Body of pancreas (tissue), 4 donors: ENCODE data around the gene SRMS. TPM values are rescaled to one million over a fixed set of nuclear protein-coding genes. Genes with fewer than 3 reads are reported as not detected.
A peak's percentile ranks its signal among the peaks of the same experiment; 100 is the strongest.

ENCODE experiments used
- ATAC-seq: fragments of 150-250 bp; one replicate; pipeline ENCODE4 v1.9.1; 2016
- DNase-seq, 4 donors: peaks; one replicate each; pipeline ENCODE4 v3.0.0-alpha.2; 2019
- H3K27ac ChIP-seq, 4 donors: fragments of 200-600 bp; sonication (generic); 1 replicate in 3 of 4; 2 replicates in 1 of 4; pipeline versions ENCODE4 v1.5.1 to v1.6.1; 2016 to 2019; ENCODE audit warnings: mild to moderate bottlenecking in 1 of 4, mixed read lengths in 1 of 4, moderate library complexity in 1 of 4
- H3K27me3 ChIP-seq, 2 donors: fragments of 200-600 bp; sonication (generic); one replicate each; pipeline ENCODE4 v1.6.0; 2016; ENCODE audit warnings: mild to moderate bottlenecking in 1 of 2
- H3K36me3 ChIP-seq, 2 donors: fragments of 200-600 bp; sonication (generic); replicated peaks in 1 of 2; 2 replicates each; pipeline ENCODE4 v1.5.1; 2016; ENCODE audit warnings: low read depth in 2 of 2; ENCODE audit not compliant: insufficient read depth in 1 of 2
- H3K4me1 ChIP-seq: fragments of 200-600 bp; sonication (generic); one replicate; pipeline ENCODE4 v1.6.0; 2016
- H3K4me3 ChIP-seq, 2 donors: fragments of 200-600 bp; sonication (generic); 1 replicate in 1 of 2; 2 replicates in 1 of 2; pipeline ENCODE4 v1.5.1; 2016 to 2019
- H3K9me3 ChIP-seq, 3 donors: fragments of 200-600 bp; sonication (generic); 1 replicate in 2 of 3; 2 replicates in 1 of 3; pipeline ENCODE4 v1.5.1; 2016
- POLR2A ChIP-seq, 3 donors: fragments of 450-650 bp; IDR thresholded peaks; one replicate each; pipeline ENCODE4 v1.6.1; 2016; ENCODE audit warnings: antibody characterized with exemption in 3 of 3, mild to moderate bottlenecking in 2 of 3
- WGBS, 2 donors: methylation state at CpG; one replicate each; pipeline ENCODE4 v1.1.5; 2017; 5-methylcytosine and 5-hydroxymethylcytosine counted together
- intact Hi-C: fragments of 100-400 bp; cut with DNase I; formaldehyde crosslinking; loops from one replicate; pipeline ENCODE4 v1.15.1; 2023
- total RNA-seq, 2 donors: library from RNA; depleted of rRNA; stranded (reverse); fragments of >200 nt; gene quantifications; one replicate each; pipeline ENCODE4 v1.1.0, GENCODE V29; 2016
- TF ChIP-seq, protein P1 (sequence below), 7 experiments: fragments of 450-650 bp in 4 of 7; fragments of 200-600 bp in 3 of 7; sonication (generic) in 3 of 7; IDR thresholded peaks; one replicate each; pipeline ENCODE4 v1.5.1; 2016 to 2019; ENCODE audit warnings: antibody characterized with exemption in 7 of 7

The SRMS gene
- total RNA-seq, 2 donors from 2014 or later, result not detected

GRCh38 chr20:63533388-63533787 is 14.2 kb downstream of the SRMS start:
- H3K4me1 ChIP-seq, result peaks cover 26% of the 10 kb centered on the region
- no peaks in the 10 kb centered on the region for H3K9me3 ChIP-seq
- WGBS, 2 donors, result 78 to 81% methylated on average over 9 to 12 of the region's 14 CpGs
- peak overlapping the region in 1 of 4 donors; percentile 36 for H3K27ac ChIP-seq
- no peak overlapping the region for H3K4me3 ChIP-seq
- no peak for DNase-seq
- H3K36me3 ChIP-seq, result no peaks in the 10 kb centered on the region
- TF ChIP-seq, protein P1, sequence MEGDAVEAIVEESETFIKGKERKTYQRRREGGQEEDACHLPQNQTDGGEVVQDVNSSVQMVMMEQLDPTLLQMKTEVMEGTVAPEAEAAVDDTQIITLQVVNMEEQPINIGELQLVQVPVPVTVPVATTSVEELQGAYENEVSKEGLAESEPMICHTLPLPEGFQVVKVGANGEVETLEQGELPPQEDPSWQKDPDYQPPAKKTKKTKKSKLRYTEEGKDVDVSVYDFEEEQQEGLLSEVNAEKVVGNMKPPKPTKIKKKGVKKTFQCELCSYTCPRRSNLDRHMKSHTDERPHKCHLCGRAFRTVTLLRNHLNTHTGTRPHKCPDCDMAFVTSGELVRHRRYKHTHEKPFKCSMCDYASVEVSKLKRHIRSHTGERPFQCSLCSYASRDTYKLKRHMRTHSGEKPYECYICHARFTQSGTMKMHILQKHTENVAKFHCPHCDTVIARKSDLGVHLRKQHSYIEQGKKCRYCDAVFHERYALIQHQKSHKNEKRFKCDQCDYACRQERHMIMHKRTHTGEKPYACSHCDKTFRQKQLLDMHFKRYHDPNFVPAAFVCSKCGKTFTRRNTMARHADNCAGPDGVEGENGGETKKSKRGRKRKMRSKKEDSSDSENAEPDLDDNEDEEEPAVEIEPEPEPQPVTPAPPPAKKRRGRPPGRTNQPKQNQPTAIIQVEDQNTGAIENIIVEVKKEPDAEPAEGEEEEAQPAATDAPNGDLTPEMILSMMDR (IDR thresholded peaks at IDR 0.05), result no peak
- TF ChIP-seq POLR2A (IDR thresholded peaks at IDR 0.05), result no peak
- intact Hi-C loops, result loop anchor here (10.0 kb wide), 1 partner anchor 321 kb away; no protein-coding TSS in a partner anchor
- no peaks in the 10 kb centered on the region for H3K27me3 ChIP-seq
- no peak for ATAC-seq

DNA sequence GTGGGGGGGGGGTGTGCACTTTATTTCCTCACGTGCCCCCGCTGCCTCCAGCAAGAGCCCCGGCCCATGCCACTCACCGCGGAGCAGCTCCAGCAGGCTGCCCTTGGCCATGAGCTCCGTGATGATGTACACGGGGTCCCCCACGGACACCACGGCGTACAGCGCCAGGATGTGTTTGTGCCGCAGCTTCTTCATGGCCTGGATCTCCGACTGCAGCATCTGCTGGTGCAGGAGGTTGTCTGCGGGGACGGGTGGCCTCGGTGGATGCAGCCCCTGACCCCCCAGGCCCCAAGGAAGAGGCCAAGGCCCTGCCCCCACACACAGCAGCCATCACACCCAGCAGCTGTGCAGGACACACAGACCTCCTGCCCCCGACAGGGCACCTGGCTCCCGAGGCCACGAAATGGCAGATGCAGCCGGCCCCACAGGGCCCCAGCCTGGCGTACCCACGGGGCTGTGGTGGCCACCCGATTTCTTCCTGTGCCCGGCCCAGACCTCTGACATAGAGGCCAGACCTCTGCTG is 15.0 kb downstream of the SRMS start:
- no peaks in the 10 kb centered on the region for H3K9me3 ChIP-seq
- TF ChIP-seq, protein P1 (IDR thresholded peaks at IDR 0.05), result no peak
- no peak for TF ChIP-seq POLR2A (IDR thresholded peaks at IDR 0.05)
- no peak overlapping the region for H3K4me3 ChIP-seq
- H3K27ac ChIP-seq, result no peak overlapping the region
- peak in 1 of 4 donors; percentile 11 for DNase-seq
- H3K4me1 ChIP-seq, result peaks cover 17% of the 10 kb centered on the region
- H3K27me3 ChIP-seq, result no peaks in the 10 kb centered on the region
- intact Hi-C loops, result loop anchor here (10.0 kb wide), 1 partner anchor 322 kb away; no protein-coding TSS in a partner anchor
- WGBS, 2 donors, result 79 to 83% methylated on average over 10 to 24 of the region's 24 CpGs
- no peaks in the 10 kb centered on the region for H3K36me3 ChIP-seq
- ATAC-seq, result no peak

- Histone ChIP-seq H3K36me3 (no peaks in the 10 kb centered on the region), H3K4me1 (peaks cover 11% of the 10 kb centered on the region), H3K27ac (no peak overlapping the region), H3K27me3 (no peaks in the 10 kb centered on the region), H3K9me3 (no peaks in the 10 kb centered on the region), H3K4me3 (no peak overlapping the region)
- DNase-seq, result no peak
- WGBS, 2 donors, result 78 to 79% methylated on average over 27 of the region's 27 CpGs
- intact Hi-C loops, result loop anchor here (10.0 kb wide), 1 partner anchor 323 kb away; no protein-coding TSS in a partner anchor
- TF ChIP-seq, protein P1 (IDR thresholded peaks at IDR 0.05), result no peak
- TF ChIP-seq POLR2A (IDR thresholded peaks at IDR 0.05), result no peak
- no peak for ATAC-seq
Measured at GRCh38 chr20:63531686-63532448, 15.7 kb downstream of the SRMS start.

DNA sequence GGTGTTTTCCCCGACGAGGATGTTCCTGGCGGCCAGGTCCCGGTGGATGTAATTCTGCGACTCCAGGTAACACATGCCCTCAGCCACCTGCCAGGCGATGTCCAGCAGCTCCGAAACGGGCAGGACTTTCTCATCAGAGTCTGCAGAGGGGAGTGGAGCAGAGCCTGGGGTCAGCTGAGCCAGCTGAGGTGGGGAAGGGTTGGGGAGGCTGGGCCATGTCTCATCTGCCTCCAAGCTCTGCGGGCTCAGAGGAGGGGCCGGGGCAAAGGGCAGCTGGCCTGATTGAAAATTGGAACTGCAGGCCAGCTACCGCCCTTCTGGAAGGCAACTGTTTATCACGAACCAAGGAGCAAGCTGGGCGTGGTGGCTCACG is 16.8 kb downstream of the SRMS start:
- ATAC-seq (no peak), DNase-seq (no peak)
- H3K27ac ChIP-seq, result no peak overlapping the region
- intact Hi-C loops, result loop anchor here (10.0 kb wide), 1 partner anchor 324 kb away; no protein-coding TSS in a partner anchor
- WGBS, 2 donors, result 34 to 54% methylated on average over 5 to 14 of the region's 14 CpGs
- no peak overlapping the region for H3K4me3 ChIP-seq
- H3K9me3 ChIP-seq, result no peaks in the 10 kb centered on the region
- H3K36me3 ChIP-seq, result no peaks in the 10 kb centered on the region
- H3K27me3 ChIP-seq, result no peaks in the 10 kb centered on the region
- H3K4me1 ChIP-seq, result peaks cover 11% of the 10 kb centered on the region
- TF ChIP-seq, protein P1 (IDR thresholded peaks at IDR 0.05), result no peak
- TF ChIP-seq POLR2A (IDR thresholded peaks at IDR 0.05), result no peak
